NT2/D1 (cell line): ENCODE data around the gene FREM2.

ENCODE experiments used
- DNase-seq: peaks from one replicate; pipeline ENCODE4 v3.0.0-alpha.2; 2011; ENCODE audit warnings: low read depth, low spot score
- H3K27me3 ChIP-seq: 2 replicates; pipeline ENCODE4 v1.6.0; 2011; ENCODE audit warnings: mild to moderate bottlenecking; ENCODE audit not compliant: insufficient read length, insufficient read depth
- H3K36me3 ChIP-seq: 2 replicates; pipeline ENCODE4 v1.6.1; 2011; ENCODE audit warnings: mild to moderate bottlenecking, low read length, mixed read lengths; ENCODE audit not compliant: insufficient read depth, insufficient read length
- H3K4me1 ChIP-seq: 2 replicates; pipeline ENCODE4 v1.5.1; 2011; ENCODE audit not compliant: insufficient read depth, insufficient read length
- H3K4me3 ChIP-seq: 2 replicates; pipeline ENCODE4 v1.5.1; 2011; ENCODE audit warnings: low read depth; ENCODE audit not compliant: insufficient read length
- H3K9ac ChIP-seq: 2 replicates; pipeline ENCODE4 v1.6.0; 2011; ENCODE audit warnings: low read depth; ENCODE audit not compliant: insufficient read length
- H3K9me3 ChIP-seq: 2 replicates; pipeline ENCODE4 v1.5.1; 2011; ENCODE audit warnings: mild to moderate bottlenecking, low read length; ENCODE audit not compliant: insufficient read depth
- SUZ12 ChIP-seq: IDR thresholded peaks from 2 replicates; pipeline ENCODE4 v1.6.1; 2011; ENCODE audit not compliant: insufficient read length, insufficient read depth; ENCODE audit errors: extremely low read depth
- YY1 ChIP-seq: IDR thresholded peaks from 2 replicates; pipeline ENCODE4 v1.6.1; 2011; ENCODE audit not compliant: insufficient read length, insufficient read depth
- ZNF274 ChIP-seq: IDR thresholded peaks from 2 replicates; pipeline ENCODE4 v1.6.1; 2011; ENCODE audit warnings: mild to moderate bottlenecking, low read depth, low read length

The FREM2 gene

GRCh38 chr13:38657191-38657590 lies 29.7 kb upstream of the FREM2 start:
- DNase-seq = no peak
- TF ChIP-seq YY1 (no peak), SUZ12 (no peak), ZNF274 (no peak)

GRCh38 chr13:38658906-38659305 lies 28.0 kb upstream of the FREM2 start:
- no peak for TF ChIP-seq YY1
- H3K9ac ChIP-seq = no peak overlapping the region
- no peaks in the 10 kb centered on the region for H3K36me3 ChIP-seq
- no peaks in the 10 kb centered on the region for H3K9me3 ChIP-seq
- no peaks in the 10 kb centered on the region for H3K4me1 ChIP-seq
- no peaks in the 10 kb centered on the region for H3K27me3 ChIP-seq
- DNase-seq = no peak
- H3K4me3 ChIP-seq = no peak overlapping the region

More at GRCh38 chr13:38657191-38657590, 29.7 kb upstream of the FREM2 start:
- Histone ChIP-seq H3K4me3 (no peak overlapping the region), H3K9me3 (no peaks in the 10 kb centered on the region), H3K9ac (no peak overlapping the region), H3K27me3 (no peaks in the 10 kb centered on the region), H3K4me1 (no peaks in the 10 kb centered on the region), H3K36me3 (no peaks in the 10 kb centered on the region)

DNA sequence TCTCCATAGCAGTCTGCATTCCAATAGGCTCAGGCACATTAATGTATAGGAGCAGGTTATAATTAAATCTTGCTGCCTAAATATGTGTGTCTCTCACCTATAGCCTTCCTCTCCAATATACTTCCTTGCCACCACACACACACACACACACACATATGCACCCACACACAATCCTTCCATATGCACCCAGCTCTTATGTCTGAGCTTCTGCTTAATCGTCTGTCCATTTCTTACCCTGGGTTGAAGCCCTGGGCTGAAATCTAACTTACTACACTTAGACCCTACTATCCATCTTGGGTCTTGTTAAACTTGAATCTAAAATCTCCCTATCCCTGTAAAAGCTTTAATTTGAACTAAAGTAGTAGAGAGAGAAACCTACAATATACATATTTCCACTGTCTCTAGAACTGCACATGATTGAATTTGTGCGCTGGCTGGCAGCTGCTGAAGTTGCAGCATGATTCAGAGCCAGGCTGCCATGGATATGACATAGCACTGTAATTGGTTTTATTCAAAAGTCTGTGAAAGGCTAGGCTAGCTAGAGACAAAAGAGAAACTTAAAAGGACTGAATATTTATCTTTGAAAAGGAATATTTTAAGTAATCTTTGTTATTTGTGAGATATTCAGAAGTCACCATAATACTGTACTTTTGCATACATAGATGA lies 25.7 kb upstream of the FREM2 start:
- H3K9ac ChIP-seq = no peak overlapping the region
- TF ChIP-seq SUZ12 = no peak
- no peak for TF ChIP-seq YY1
- TF ChIP-seq ZNF274 = no peak
- no peaks in the 10 kb centered on the region for H3K27me3 ChIP-seq
- no peaks in the 10 kb centered on the region for H3K9me3 ChIP-seq
- H3K4me1 ChIP-seq = no peaks in the 10 kb centered on the region
- no peak for DNase-seq
- H3K36me3 ChIP-seq = no peaks in the 10 kb centered on the region
- H3K4me3 ChIP-seq = no peak overlapping the region

GRCh38 chr13:38662362-38662761 lies 24.5 kb upstream of the FREM2 start:
- DNase-seq = no peak
- H3K9ac ChIP-seq = no peak overlapping the region
- H3K27me3 ChIP-seq = no peaks in the 10 kb centered on the region
- H3K9me3 ChIP-seq = no peaks in the 10 kb centered on the region
- TF ChIP-seq SUZ12 (no peak), YY1 (no peak), ZNF274 (no peak)
- no peaks in the 10 kb centered on the region for H3K36me3 ChIP-seq
- H3K4me3 ChIP-seq = no peak overlapping the region
- H3K4me1 ChIP-seq = no peaks in the 10 kb centered on the region

DNA sequence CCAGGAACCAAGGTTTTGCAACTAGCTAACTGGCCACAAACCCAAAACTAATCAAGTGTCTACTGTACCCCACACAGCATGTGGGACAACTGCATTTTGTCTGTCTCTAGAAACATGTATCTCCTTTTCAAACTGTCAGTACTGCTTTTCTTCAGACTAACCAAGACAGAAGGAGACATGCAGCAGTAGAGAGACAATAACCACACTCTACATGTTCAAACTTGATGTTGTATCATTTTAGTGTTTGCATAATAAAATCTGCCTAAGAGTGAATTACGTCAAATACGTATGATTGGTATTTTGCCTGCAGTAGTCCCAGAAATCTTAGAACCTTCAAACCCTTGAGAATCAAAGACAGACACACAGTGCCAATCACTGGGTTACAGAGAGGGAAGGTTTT lies 22.0 kb upstream of the FREM2 start:
- H3K4me1 ChIP-seq = no peaks in the 10 kb centered on the region
- no peak for DNase-seq
- no peak overlapping the region for H3K4me3 ChIP-seq
- H3K9ac ChIP-seq = no peak overlapping the region
- no peaks in the 10 kb centered on the region for H3K27me3 ChIP-seq
- no peaks in the 10 kb centered on the region for H3K9me3 ChIP-seq
- TF ChIP-seq YY1 (no peak), SUZ12 (no peak), ZNF274 (no peak)
- H3K36me3 ChIP-seq = no peaks in the 10 kb centered on the region

GRCh38 chr13:38667526-38668109 lies 19.3 kb upstream of the FREM2 start:
- no peak overlapping the region for H3K9ac ChIP-seq
- H3K4me1 ChIP-seq = no peaks in the 10 kb centered on the region
- no peaks in the 10 kb centered on the region for H3K27me3 ChIP-seq
- H3K36me3 ChIP-seq = no peaks in the 10 kb centered on the region
- H3K9me3 ChIP-seq = no peaks in the 10 kb centered on the region
- no peak overlapping the region for H3K4me3 ChIP-seq
- no peak for TF ChIP-seq SUZ12
- TF ChIP-seq ZNF274 = no peak
- no peak for TF ChIP-seq YY1
- DNase-seq = no peak

GRCh38 chr13:38669234-38669964 lies 17.5 kb upstream of the FREM2 start:
- Histone ChIP-seq H3K27me3 (no peaks in the 10 kb centered on the region), H3K9ac (no peak overlapping the region), H3K4me1 (no peaks in the 10 kb centered on the region), H3K4me3 (no peak overlapping the region), H3K9me3 (no peaks in the 10 kb centered on the region), H3K36me3 (no peaks in the 10 kb centered on the region)
- TF ChIP-seq SUZ12 = no peak
- no peak for TF ChIP-seq YY1
- no peak for TF ChIP-seq ZNF274
- DNase-seq = no peak
